ACC112 (cell line): ENCODE results near the gene ODF4.
A peak's percentile ranks its signal among the peaks of the same experiment; 100 is the strongest.

Source experiments
- H2AFZ ChIP-seq: fragments of 200-600 bp; sonication (generic); one replicate; pipeline ENCODE4 v1.6.0; 2017; ENCODE audit warnings: antibody characterized with exemption, low read length; ENCODE audit not compliant: unreplicated experiment
- H3K27ac ChIP-seq: fragments of 200-600 bp; sonication (generic); 2 replicates; pipeline ENCODE4 v1.5.1; 2014; ENCODE audit warnings: low read depth, mild to moderate bottlenecking, antibody characterized with exemption, low read length, moderate library complexity
- H3K27me3 ChIP-seq: fragments of 200-600 bp; sonication (generic); 2 replicates; pipeline ENCODE4 v1.6.1; 2014; ENCODE audit warnings: mild to moderate bottlenecking, antibody characterized with exemption, low read length, moderate library complexity, mixed read lengths; ENCODE audit not compliant: insufficient read depth
- H3K36me3 ChIP-seq: fragments of 200-600 bp; sonication (generic); 2 replicates; pipeline ENCODE4 v1.6.1; 2016; ENCODE audit warnings: mild to moderate bottlenecking, antibody characterized with exemption, low read length, moderate library complexity, mixed read lengths; ENCODE audit not compliant: insufficient read depth
- H3K4me1 ChIP-seq: fragments of 200-600 bp; sonication (generic); one replicate; pipeline ENCODE4 v1.6.1; 2016; ENCODE audit warnings: low read length, mixed read lengths; ENCODE audit not compliant: insufficient read depth, unreplicated experiment, control insufficient read depth
- H3K4me3 ChIP-seq: fragments of 200-600 bp; sonication (generic); 2 replicates; pipeline ENCODE4 v1.5.1; 2014; ENCODE audit warnings: mild to moderate bottlenecking, low read depth, low read length
- H3K79me2 ChIP-seq: fragments of 200-600 bp; sonication (generic); one replicate; pipeline ENCODE4 v1.6.0; 2016; ENCODE audit warnings: low read length; ENCODE audit not compliant: control insufficient read depth, unreplicated experiment, insufficient read depth

Gene ODF4

GRCh38 chr17:8312726-8313600, 26.7 kb upstream of the ODF4 start:
- H3K4me3 ChIP-seq: no peak overlapping the region
- H3K4me1 ChIP-seq: no peaks in the 10 kb centered on the region
- peaks cover 65% of the 10 kb centered on the region for H3K27me3 ChIP-seq
- H3K36me3 ChIP-seq: no peaks in the 10 kb centered on the region
- H3K27ac ChIP-seq: no peak overlapping the region
- H3K79me2 ChIP-seq: no peaks in the 10 kb centered on the region
- H2AFZ ChIP-seq: no peak overlapping the region

GRCh38 chr17:8314797-8315763, 24.6 kb upstream of the ODF4 start:
- no peak overlapping the region for H2AFZ ChIP-seq
- no peak overlapping the region for H3K27ac ChIP-seq
- H3K27me3 ChIP-seq: peaks cover 69% of the 10 kb centered on the region
- no peaks in the 10 kb centered on the region for H3K36me3 ChIP-seq
- no peaks in the 10 kb centered on the region for H3K79me2 ChIP-seq
- H3K4me3 ChIP-seq: peak overlapping the region; percentile 50
- H3K4me1 ChIP-seq: no peaks in the 10 kb centered on the region

DNA sequence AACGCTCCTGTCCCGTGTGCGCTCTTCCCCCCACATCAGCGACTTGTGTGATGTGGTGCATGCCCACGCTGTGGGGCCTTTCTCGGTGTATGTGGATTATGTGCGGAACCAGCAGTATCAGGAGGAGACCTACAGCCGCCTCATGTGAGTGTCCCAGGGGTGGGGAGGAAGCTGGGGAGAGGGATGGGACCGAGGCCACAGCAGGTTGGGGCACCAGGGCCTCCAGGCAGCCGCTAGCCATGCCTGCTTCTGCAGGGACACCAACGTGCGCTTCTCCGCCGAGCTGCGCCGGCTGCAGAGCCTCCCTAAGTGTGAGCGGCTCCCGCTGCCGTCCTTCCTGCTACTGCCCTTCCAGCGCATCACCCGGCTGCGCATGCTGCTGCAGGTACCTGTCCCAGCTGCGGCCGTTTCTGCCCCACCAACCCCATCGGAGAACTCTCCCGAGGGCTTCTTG, 23.8 kb upstream of the ODF4 start:
- Histone ChIP-seq H3K4me3 (peak overlapping the region; percentile 50), H3K27ac (no peak overlapping the region), H2AFZ (no peak overlapping the region), H3K79me2 (no peaks in the 10 kb centered on the region), H3K36me3 (no peaks in the 10 kb centered on the region), H3K27me3 (peaks cover 69% of the 10 kb centered on the region), H3K4me1 (no peaks in the 10 kb centered on the region)

DNA sequence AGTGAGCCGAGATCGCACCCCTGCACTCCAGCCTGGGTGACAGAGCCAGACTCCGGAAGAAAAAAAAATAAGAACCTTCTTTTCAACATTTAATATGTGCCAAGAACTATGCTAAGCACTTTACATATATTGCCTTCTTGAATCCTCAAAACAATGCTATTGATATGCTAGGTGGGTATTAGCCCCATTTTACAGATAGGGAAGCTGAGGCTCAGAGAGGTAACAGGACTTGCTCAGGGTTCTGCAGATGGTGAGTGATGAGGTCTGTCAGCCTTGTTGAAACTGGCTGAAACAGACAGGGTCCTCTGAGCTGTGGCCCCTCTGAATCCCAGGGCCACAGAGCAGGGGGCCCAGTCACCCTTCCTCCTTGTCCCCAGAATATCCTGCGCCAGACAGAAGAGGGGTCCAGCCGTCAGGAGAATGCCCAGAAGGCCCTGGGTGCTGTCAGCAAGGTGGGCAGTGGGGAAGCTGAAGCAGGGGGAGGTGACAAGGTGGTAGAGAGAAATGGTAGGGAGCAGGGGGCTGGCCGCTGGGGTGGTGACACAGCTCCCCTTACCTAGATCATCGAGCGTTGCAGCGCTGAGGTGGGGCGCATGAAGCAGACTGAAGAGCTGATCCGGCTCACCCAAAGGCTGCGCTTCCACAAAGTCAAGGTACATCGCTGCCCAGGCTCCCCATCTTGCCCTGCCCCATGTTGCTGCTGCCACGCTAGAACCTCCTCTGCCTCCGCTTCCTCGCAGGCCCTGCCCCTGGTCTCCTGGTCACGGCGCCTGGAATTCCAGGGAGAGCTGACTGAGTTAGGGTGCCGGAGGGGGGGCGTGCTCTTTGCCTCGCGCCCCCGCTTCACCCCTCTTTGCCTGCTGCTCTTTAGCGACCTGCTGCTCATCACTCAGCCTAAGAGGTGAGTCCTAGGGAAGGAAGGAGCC, 21.4 kb upstream of the ODF4 start:
- Histone ChIP-seq H3K36me3 (no peaks in the 10 kb centered on the region), H3K27ac (no peak overlapping the region), H3K4me3 (no peak overlapping the region), H3K79me2 (no peaks in the 10 kb centered on the region), H2AFZ (no peak overlapping the region), H3K4me1 (no peaks in the 10 kb centered on the region), H3K27me3 (peaks cover 45% of the 10 kb centered on the region)

DNA sequence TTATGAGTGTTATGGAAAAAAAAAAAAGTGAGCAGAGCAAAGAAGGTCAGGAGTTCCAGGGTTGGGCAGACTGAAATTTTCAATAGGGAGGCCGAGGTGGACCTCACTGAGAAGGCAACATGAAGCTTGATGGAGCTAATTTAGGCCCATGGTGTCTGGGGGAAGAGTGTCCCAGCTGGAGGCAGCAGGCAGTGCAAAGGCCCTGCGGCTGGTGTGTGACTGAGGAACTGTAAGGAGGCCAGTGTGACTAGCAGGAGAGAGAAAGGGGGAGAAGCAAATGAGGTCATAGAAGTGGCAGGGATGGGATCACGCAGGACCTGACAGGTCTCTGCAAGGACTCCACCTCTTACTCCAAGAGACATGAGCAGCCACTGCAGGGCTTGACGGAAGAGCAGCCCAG, 19.4 kb upstream of the ODF4 start:
- Histone ChIP-seq H3K36me3 (no peaks in the 10 kb centered on the region), H3K4me1 (no peaks in the 10 kb centered on the region), H3K27me3 (peaks cover 25% of the 10 kb centered on the region), H2AFZ (no peak overlapping the region), H3K4me3 (no peak overlapping the region), H3K27ac (no peak overlapping the region), H3K79me2 (no peaks in the 10 kb centered on the region)

GRCh38 chr17:8320990-8321389, 18.6 kb upstream of the ODF4 start:
- Histone ChIP-seq H3K4me1 (no peaks in the 10 kb centered on the region), H3K27me3 (peaks cover 18% of the 10 kb centered on the region), H3K27ac (no peak overlapping the region), H3K36me3 (no peaks in the 10 kb centered on the region), H3K79me2 (no peaks in the 10 kb centered on the region), H3K4me3 (no peak overlapping the region), H2AFZ (no peak overlapping the region)

DNA sequence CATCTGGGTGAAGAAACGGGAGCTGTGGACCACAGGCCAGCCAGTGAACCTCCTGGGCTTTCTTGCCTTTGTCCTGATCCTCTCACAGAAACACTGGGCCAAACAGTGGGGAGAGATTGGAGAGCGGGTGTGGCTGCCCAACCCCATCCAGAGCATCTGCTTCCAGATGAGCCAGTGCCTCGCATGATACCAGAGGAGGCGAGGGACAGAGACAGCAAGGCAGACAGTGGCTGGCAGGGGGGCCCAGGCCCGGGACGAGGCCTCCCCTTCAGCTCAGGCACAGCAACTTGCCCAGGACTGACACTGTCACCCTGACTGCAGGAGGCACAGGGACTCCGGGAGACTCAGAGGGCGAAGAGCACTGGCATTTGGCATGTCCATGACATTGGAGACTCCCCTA, 17.6 kb upstream of the ODF4 start:
- Histone ChIP-seq H3K27me3 (peaks cover 10% of the 10 kb centered on the region), H3K27ac (no peak overlapping the region), H2AFZ (no peak overlapping the region), H3K36me3 (no peaks in the 10 kb centered on the region), H3K4me1 (no peaks in the 10 kb centered on the region), H3K79me2 (no peaks in the 10 kb centered on the region), H3K4me3 (no peak overlapping the region)

- Histone ChIP-seq H3K79me2 (no peaks in the 10 kb centered on the region), H3K4me3 (no peak overlapping the region), H3K36me3 (no peaks in the 10 kb centered on the region), H3K27me3 (no peaks in the 10 kb centered on the region), H3K4me1 (no peaks in the 10 kb centered on the region), H3K27ac (no peak overlapping the region), H2AFZ (no peak overlapping the region)
Observed at GRCh38 chr17:8324132-8324531, 15.5 kb upstream of the ODF4 start.

DNA sequence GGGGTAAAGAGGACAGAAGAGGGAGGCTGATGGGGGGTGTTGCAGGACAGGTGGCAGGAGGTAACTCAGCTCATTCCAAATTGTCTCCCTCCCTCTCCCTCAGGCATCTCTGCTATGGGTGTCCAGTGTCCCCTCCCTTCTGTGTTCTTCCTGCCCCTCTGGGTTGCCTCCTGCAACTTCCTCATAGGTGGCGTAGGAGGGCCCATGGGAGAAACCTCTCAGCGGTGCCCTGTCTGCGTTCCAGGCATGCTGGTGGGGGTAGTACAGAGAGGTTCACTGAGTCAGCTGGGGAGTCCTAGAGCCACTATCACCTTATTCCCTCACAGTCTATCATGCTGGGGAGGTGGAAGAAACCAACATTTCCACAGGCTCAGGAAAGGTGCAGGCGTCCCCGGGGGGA, 14.7 kb upstream of the ODF4 start:
- no peak overlapping the region for H2AFZ ChIP-seq

More for the DNA sequence above, 14.7 kb upstream of the ODF4 start:
- H3K4me1 ChIP-seq: no peaks in the 10 kb centered on the region
- H3K27me3 ChIP-seq: no peaks in the 10 kb centered on the region
- no peaks in the 10 kb centered on the region for H3K36me3 ChIP-seq
- no peak overlapping the region for H3K4me3 ChIP-seq
- H3K79me2 ChIP-seq: no peaks in the 10 kb centered on the region
- H3K27ac ChIP-seq: no peak overlapping the region
